NCI-H2107 treated with DMSO at 0.1 percent for 48 hours (cell line): ENCODE results near the gene ARPP19.
"Not testable (repeated sequence)": the region's sequence is repeated elsewhere in the genome, so short reads cannot be mapped to it uniquely, and the experiment has no call there.

Experiments used
- DNase-seq: peaks from one replicate; lab custom pipeline; 2025; ENCODE audit not compliant: unreplicated experiment; lab: John Stamatoyannopoulos, UW

ARPP19 gene, protein sequence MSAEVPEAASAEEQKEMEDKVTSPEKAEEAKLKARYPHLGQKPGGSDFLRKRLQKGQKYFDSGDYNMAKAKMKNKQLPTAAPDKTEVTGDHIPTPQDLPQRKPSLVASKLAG

DNA sequence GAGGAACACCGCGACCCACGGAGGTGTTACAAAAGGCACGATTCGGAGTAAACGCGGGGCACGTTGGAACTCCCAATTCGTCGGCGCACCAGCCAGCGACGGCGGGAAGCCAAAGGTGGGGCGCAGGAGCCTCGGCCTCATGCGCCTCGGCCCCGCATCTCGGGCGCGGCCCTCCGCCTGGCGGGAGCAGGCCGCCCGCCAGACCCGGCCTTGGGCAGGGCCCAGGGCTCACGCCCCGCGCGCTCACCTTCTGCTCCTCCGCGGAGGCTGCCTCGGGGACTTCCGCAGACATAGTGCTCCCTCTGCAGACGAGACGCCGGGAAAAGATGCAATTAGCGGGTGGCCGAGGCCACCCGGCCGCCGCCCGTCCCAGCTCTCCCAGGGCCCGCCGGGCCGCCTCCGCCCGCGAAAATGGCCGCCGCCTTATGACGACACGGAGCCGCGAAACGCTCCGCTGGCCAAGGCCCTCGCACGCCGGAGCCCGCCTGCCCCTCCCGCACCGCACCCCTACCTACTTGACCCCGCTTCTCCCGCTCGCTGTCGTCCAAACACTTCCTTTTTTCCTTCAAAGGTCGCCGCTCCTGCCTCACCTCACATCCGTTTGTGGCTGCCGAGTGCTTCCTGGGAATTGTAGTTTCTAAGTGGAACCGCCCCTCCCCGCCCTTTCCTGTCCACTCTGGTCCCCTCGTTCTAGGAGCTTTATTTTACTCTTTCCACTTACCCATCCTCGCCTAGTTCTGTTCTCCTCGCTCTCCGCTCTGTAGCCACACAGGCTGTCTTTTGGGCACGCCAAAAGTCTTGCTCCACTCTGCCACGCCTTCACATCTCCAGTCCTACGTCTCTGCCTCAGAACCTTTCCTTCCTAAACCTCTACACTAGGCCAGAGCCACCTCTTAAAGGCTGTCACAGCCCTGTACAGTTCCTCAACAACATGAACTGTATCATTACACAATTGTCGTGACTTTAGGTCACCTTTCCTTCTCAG lies at the start of gene ARPP19:
TSS of gene ARPP19 (minus strand) at position 430 of the 985 bp plus-strand sequence. CDS start at position 292, 138 bp downstream.
- DNase-seq: peak; percentile 84

DNA sequence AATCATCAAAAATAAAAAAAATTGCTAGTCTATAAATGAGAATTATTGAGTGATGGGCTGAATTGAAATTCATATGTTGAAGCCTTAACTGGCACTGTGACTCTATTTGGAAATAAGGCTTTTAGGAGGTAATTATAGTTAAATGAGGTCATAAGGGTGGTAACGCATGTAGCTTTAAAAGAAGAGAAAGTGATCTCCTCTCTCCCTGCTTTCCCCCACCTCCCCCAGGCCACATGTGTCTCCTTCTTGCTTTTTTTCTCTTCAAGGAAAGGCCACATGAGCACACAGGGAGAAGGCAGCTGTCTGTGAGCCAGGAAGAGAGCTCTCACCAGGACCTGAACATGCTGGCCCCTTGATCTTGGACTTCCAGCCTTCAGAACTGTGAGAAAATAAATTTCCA lies 48.2 kb upstream of the ARPP19 start:
- DNase-seq: no peak

DNA sequence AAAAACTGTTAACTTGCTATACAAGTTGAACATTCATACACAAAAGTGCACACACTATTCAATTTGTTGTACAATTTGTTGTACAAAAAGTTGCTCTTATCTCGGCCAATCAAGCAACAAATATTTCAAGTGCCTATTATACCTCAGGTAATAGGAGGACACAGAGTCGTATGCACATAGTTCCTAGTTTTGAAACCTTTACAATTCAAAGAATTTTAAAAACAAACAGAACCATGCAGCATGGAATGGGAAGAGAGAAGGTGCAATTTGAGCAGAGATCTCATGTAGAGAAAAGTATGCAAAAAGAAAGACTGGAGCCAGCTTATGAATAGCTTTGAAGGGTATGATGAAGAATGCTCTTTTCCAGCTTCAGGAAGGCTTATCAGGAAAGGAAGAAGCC lies 46.5 kb upstream of the ARPP19 start:
- DNase-seq: no peak

DNA sequence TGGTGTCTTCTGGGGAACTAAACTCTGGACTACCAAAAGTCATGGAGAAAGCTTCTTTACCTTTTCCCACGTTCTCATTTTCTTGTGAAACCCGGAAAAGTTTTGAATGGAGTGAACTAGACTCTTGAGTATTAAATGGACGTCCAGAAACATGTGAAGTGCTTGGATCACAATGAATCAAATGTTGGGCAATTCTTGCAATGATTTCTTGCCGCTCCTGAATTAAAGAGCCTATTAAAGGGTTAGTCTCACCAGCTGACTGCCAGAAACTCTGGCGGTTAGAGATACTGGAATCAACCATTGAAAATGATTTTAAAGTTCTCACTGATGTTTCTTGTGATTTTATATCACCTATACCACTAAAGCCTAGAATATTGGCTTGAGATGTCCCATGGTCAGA lies 40.8 kb upstream of the ARPP19 start:
- DNase-seq: no peak

DNA sequence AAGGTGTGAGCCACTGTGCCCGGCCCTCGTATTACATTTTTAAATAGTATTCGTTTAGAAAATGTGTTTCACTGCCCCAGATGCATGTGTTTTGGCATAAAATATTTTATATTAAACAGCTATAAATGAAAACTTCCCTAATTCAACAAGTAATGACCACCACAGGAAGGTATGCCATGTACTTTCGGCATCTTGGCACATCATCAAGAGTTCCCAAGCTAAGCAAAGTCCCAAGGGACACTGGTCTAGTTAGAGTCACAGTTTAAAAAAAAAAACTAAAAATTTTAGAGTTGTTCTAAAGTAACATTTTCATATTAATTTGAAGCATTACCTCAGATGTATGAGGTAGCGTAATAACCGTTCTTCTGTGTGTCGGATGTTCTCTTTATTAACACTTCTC lies 15.6 kb upstream of the ARPP19 start:
- DNase-seq: no peak

- DNase-seq: no peak
These were observed 11.0 kb upstream of the ARPP19 start for GRCh38 chr15:52579852-52580251.

DNA sequence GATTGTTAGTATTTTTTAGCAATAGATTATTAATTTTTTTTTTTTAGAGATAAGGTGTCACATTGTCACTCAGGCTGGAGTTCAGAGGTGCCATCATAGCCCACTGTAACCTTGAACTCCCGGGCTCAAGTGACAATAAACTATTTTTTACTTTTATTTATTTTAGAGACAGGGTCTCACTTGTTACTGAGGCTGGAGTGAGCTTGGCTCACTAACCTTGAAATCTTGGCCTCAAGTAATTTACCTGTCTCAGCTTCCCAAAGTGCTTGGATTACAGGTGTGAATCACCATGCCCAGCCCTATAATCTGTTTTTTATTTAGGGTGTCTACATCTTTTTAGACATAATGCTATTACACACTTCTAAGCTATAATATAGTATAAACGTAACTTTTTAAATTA lies 7.9 kb upstream of the ARPP19 start:
- no peak for DNase-seq

DNA sequence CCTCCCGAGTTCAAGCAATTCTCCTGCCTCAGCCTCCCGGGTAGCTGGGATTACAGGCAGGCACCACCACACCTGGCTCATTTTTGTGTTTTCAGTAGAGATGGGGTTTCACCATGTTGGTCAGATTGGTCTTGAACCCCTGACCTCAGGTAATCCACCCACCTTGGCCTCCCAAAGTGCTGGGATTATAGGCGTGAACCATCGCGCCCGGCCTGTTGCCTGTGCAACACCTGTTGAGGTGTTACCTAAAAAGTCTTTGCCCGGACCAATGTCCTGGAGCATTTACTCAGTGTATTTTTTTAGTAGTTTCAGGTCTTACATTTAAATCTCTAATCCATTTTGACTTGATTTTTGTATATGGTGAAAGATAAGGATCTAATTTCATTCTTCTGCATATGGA lies 6.7 kb upstream of the ARPP19 start:
- DNase-seq: not testable (repeated sequence)

GRCh38 chr15:52575072-52575471 lies 6.2 kb upstream of the ARPP19 start:
- no peak for DNase-seq

GRCh38 chr15:52574623-52575022 lies 5.8 kb upstream of the ARPP19 start:
- not testable (repeated sequence) for DNase-seq

DNA sequence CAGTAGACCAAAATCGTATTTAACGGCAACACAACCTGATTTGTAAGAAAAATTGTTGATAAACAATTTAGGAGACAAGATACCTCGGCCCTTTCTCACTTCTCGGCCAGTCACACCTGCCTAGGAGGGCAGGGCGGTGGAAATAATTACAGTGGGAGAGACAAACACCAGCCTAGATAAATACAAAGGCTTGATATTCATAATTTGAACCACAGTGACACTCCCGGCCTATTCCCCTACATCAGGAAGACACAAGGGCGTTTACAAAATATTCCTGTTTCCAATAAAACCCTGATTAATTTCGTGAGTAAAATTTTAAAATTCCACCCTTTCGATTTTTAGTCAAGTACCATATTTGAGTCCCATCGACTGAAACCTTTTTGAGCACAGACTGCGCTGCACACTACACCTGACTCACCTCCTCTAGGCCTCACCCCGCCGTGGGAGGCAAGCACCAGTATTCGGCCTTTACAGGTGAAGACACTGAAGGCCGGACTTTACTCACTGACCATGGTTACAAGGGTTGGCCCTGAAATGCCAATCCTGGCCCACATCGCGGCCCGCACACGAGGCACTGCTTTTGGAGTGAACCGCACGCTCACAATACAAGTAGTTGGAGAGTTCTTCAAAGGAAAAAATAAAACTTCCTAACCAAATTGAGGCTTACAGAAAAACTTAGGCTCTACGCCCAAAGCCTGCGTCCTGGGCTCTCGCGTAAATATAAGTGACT lies 794 bp downstream of the ARPP19 start:
- no peak for DNase-seq

- DNase-seq: no peak
These were observed 1.9 kb downstream of the ARPP19 start for GRCh38 chr15:52566889-52567288.

GRCh38 chr15:52565417-52566358 lies 3.1 kb downstream of the ARPP19 start:
- not testable (repeated sequence) for DNase-seq

- no peak for DNase-seq
These were observed 5.2 kb downstream of the ARPP19 start for GRCh38 chr15:52563501-52564060.

DNA sequence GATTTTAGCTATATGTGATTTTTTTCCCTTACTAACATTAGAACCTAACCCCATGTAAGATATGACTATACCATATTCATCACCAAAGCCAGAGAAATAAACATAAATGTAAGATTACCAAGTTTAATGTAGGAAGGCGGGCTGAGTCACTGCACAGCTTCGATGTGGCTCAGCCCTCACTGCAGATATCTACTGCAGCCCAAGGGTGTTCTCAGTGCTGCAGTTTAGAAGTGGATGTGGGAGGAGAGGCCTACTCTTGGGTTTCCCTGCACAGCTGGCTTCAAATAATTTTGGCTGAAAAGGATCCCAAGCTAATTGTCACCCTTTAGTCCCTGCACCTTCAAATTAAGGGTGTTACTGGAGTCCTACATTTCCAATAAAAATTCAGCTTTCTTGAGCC lies 9.3 kb downstream of the ARPP19 start:
- DNase-seq: no peak

DNA sequence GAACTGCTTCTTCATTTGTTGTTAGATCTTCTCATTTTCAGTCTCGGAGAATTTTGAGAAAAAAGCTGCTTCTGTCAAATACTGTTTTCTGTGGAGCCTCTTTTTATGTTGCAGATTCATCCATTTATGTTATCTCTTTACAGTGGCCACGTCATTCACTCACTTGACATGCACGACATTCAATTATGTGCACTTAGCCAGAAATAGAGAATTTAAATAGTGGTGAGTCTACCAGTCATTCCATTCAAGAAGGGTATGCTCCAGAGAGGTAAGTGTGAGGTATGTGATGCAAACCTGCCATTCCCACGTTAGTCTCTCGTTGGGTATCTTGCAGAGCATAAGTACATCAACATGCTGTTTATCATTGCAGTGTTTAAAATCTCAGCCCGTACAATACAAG lies 9.8 kb downstream of the ARPP19 start:
- DNase-seq: no peak

GRCh38 chr15:52558196-52558595 lies 10.6 kb downstream of the ARPP19 start:
- no peak for DNase-seq

- DNase-seq: no peak
These were observed 11.6 kb downstream of the ARPP19 start for GRCh38 chr15:52557274-52557641.

DNA sequence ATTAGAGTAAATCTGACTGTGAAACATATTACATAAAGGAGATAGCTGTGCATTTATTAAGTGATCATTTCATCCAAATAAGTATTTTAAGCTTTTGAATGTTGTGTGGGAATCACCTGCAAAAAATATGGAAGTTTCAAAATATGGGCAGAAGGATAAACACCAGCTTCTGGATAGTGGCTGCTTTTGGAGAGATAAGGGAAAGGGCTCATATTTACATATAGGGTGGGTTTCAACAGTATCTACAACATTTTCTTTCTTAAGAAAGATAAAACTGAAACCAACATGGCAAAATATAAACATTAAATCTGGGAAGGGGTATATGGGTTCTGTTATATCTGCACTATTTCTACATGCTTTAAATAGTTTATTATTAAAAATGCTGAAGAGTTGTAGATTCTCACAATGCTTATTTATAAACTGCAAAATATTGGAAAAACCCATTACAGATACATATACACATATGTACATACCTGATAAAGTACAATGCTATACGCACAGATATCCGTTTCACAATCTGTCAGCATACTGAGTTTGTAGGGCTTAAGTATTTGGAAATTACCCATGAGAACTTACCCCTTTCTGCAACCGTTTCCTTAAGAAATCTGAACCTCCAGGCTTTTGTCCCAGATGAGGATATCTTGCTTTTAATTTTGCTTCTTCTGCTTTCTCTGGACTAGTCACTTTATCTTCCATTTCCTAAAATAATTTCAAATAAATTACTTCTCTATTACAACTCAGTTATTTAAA lies 12.1 kb downstream of the ARPP19 start:
- DNase-seq: no peak

DNA sequence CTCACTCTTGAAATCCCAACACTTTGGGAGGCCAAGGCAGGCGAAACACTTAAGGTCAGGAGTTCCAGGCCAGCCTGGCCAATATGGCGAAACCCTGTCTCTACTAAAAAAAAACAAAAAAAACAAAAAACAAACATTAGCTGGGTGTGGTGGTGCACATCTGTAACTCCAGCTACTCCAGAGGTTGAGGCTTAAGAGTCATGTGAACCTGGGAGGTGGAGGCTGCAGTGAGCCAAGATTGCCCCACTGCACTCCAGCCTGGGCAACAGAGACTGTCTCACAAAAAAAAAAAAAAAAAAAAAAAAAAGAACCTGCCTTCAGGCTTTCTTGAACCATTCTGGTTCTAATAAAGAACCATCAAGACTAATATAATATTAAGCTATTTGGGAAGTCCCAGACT lies 16.5 kb downstream of the ARPP19 start:
- DNase-seq: no peak
